Left renal cortex interstitium (tissue), 4 donors: ENCODE results near the gene UBE2G1. TPM values are rescaled to one million over a fixed set of nuclear protein-coding genes. Genes with fewer than 3 reads are reported as not detected.
"Not testable (repeated sequence)": the region's sequence is repeated elsewhere in the genome, so short reads cannot be mapped to it uniquely, and the experiment has no call there.

Experiments used
- DNase-seq, 4 donors: peaks; one replicate each; pipeline ENCODE4 v3.0.0-alpha.2; 2013; ENCODE audit warnings: low read depth in 4 of 4, low spot score in 2 of 4, missing footprints in 1 of 4
- polyA plus RNA-seq, 4 donors: library from polyadenylated mRNA; unstranded; fragments of 120-200 nt; gene quantifications; one replicate each; pipeline ENCODE4 v1.2.1, GENCODE V29; 2013; ENCODE audit not compliant: insufficient read length in 4 of 4

UBE2G1 gene
- polyA plus RNA-seq, 4 donors, result 55.5 to 60.4 (median 57.4) TPM

DNA sequence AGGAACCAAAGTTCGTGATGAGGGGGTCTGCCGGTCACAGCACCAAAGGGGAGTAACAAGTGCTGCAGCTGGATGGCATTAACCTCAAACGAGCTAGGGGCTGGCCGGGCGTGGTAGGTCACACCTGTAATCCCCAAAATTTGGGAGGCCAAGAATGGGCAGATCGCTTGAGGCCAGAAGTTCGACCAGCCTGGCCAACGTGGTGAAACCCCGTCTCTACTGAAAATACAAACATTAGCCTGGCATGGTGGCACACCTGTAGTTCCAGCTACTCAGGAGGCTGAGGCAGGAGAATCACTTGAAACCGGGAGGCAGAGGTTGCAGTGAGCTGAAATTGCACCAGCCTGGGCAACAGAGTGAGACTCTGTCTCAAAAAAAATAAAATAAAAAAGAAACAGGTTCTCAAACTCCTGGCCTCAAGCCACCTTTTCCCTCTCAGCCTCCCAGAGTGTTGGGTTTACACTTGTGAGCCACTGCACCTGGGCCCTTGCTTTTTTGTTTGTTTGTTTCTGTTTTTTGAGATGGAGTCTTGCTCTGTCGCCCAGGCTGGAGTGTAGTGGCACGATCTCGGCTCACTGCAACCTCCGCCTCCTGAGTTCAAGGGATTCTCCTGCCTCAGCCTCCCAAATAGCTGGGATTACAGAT, 9.4 kb upstream of the UBE2G1 start:
- DNase-seq, result not testable (repeated sequence)

DNA sequence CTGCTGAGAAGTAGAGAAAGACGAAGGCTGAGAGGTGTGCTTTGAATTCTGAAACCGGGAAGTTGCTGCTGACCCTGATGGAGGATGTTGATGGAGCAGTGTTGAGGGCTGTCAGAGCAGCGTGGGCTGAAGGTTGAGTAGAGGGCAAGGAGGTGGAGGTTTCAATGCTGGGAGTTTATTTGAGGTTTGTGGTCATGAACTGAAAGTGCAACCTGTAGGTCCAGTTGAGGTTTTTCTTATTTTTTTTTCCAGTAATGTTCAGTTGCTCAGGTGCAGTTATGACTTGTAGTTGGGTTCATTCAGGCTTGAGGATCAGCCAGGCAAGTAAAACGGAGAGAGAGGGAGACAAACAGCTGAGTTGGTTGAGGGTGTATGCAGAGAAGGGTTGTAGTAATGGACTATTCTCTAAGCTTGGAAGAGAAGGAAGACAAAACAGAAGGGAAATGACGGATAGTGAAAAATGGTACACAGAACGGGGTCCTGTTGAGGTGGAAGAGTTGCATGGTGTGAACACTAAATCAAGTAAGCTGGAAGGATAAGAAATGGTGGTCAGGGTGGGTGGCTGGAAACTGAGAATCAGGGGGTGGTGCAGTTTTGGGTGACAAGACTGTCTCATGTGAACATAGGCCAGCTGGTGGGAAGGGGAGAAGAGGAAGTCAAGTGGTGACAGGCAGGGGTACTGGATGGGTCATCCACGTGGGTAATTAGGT, 8.7 kb upstream of the UBE2G1 start:
- no peak for DNase-seq

DNA sequence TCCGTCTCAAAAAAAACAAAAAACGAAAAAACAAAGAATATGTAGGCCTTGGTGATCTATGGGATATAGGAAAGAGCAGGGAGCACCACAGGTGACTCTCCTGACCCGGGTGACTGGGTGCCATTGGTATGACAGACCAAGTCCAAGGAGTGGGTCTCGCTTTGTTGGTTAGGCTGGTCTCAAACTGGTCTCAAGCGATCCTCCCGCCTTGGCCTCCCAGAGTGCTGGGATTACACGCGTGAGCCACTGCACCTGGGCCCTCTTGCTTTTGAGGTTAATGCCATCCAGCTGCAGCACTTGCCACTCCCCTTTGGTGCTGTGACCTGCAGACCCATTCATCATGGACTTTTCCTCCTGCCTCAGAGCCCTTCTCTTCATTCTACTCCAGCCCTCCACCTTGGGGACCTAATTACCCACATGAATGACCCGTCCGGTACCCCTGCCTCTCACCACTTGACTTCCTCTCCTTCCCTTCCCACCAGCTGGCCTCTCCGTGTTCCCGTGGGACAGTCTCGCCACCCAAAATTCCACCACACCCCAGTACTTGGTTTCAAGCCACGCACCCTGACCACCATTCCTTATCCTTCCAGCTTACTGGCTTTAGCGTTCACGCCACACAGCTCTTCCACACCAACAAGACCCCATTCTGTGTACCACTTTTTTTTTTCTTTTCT, 3.2 kb upstream of the UBE2G1 start:
- DNase-seq, result no peak

DNA sequence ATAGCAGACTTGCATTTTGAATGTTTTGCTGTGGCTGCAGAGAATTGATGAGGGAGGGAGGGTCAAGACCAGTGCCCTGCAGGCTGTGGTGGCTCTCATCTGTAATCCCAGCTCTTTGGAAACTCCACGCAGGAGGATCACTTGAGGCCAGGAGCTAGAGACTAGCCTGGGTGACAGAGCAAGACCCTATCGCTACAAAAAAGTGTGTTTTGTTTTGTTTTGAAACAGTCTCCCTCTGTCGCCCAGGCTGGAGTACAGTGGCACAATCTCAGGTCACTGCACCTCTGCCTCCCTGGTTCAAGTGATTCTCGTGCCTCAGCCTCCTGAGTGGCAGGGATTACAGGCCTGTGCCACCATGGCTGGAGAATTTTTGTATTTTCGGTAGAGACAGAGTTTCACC, 1.9 kb upstream of the UBE2G1 start:
- DNase-seq, result no peak

DNA sequence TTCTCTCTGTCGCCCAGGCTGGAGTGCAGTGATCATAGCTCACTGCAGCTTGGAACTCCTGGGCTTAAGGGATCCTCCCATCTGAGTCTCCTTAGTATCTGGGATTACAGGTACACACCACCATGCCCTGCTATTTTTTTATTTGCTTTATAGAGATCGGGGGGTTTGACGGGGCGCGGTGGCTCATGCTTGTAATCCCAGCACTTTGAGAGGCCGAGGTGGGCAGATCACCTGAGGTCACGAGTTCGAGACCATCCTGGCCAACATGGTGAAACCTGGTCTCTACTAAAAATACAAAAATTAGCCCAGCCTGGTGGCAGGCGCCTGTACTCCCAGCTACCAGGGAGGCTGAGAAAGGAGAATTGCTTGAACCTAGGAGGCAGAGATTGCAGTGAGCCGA, 702 bp upstream of the UBE2G1 start:
- not testable (repeated sequence) for DNase-seq

DNA sequence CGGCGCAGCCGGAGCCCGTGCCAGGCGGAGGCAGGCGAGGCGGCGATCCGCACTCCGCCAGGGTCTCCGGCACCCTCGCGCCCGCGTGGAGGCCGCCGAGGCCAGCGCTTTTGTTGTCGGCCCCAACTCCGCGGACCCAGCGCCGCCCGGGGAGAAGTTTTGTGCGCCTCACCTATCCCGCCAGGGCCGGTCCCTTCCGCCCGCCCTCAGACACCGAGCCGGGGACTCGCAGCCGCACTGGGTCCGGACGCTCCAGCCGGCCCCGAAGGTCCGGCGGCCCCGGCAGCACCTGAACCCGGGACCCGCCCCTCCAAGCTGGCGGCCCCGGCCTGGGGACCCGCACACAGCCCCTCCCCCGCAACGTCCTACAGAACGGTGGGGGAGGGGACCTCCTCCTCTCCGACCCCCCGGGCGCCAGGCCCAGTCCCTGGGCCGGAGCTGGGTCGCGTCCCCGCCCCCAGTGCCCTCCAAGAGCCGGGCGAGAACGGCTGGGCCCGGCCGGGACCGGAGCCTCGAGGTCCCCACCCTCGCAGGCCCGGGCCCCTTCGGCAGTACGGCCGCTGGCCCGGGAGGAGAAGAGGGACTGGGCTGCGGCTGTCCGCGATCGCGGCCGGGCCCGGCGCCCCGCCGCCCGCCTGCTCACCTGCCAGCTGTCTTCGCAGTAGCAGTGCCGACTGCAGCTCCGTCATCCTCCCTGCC, 698 bp downstream of the UBE2G1 start:
- DNase-seq, result peak in 2 of 4 donors; percentile 32 to 34

DNA sequence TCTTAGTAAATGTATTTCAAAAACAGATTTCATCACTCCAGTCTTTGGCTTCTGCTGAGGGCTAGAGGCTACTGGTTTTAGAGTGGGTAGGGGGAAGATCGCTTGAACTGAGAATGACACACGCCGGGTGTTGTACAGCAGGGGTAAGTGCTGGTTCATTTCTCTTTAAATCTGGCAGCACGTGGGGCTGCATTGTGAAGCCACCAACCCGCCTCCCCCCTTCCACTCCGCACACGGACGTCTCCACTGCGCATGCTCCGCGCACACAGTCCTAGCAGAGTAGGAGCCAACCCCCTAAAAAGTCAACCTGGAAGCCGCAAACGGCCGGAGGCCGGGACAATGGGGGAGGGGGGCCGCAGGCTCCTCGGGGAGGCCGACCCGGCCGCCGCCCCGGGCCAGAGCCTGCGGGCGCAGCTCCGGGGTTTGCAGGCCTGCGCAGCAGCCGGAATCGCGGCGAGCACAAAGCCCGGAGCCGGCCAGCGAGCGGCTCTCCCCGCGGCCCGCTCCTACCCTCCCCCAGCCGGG, 1.3 kb downstream of the UBE2G1 start:
- DNase-seq, result peak; percentile 62 to 87 (median 80)

DNA sequence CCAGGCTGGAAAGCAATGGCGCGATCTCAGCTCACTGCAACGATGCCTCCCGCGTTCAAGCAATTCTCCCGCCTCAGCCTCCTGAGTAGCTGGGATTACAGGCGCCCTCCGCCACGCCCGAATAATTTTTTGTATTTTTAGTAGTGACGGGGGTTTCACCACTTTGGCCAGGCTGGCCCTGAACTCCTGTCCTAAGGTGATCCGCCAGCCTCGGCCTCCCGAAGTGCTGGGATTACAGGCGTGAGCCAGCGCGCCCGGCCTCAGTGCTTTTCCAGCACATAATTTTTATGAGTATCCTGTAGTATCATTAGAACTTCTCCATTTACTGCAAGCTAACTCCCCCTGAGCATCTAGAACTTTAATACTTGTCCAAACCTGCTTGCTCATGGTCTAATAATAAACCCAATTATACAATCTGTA, 1.8 kb downstream of the UBE2G1 start:
- no peak for DNase-seq

DNA sequence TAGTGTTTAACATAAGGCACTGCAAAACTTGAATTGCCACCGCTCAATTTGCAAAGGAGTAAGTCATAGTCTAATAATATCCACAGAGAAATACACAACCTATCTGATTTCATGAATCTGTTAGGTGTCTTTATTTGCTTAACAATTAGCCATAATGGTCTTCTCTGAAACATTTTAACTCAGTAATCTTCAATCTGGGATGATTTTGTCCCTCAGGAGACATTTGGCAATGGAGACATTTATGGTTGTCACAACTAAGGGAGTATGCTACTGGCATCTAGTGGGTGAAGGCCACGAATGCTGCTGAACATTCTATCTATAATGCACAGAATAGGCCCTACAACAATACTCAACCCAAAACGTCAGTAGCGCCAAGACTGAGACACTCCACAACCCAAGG, 4.3 kb downstream of the UBE2G1 start:
- DNase-seq, result no peak

DNA sequence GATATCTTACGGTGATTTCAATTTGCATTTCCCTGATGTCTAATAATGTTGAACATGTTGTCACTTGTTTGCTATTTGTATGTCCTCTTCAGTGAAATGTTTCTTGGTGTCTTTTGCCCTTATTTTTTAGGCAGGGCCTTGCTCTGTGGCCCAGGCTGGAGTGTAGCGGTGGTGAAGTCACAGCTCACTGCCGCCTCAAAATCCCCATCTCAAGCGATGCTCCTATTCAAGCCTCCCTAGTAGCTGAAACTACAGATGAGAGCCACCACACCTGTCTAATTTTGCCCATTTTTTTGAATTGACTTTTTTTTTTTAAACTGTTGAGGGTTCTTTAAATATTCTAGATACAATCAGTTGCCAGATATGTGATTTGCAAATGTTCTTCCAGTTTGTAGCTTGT, 8.3 kb downstream of the UBE2G1 start:
- DNase-seq, result no peak

DNA sequence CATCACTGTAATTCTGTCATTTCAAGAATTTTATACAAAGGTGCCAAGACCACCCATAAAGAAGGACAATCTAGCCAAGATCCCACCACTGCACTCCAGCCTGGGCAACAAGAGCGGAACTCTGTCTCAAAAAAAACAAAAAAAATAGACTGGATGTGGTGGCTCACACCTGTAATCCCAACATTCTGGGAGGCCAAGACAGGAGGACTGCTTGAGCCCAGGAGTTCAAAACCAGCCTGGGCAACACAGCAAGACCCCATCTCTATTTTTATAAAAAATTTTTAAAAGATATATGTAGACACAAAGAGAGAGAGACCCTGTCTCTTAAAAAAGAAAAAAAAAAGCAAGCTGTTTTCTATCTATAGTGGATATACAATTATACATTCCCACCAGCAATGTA, 8.8 kb downstream of the UBE2G1 start:
- no peak for DNase-seq

DNA sequence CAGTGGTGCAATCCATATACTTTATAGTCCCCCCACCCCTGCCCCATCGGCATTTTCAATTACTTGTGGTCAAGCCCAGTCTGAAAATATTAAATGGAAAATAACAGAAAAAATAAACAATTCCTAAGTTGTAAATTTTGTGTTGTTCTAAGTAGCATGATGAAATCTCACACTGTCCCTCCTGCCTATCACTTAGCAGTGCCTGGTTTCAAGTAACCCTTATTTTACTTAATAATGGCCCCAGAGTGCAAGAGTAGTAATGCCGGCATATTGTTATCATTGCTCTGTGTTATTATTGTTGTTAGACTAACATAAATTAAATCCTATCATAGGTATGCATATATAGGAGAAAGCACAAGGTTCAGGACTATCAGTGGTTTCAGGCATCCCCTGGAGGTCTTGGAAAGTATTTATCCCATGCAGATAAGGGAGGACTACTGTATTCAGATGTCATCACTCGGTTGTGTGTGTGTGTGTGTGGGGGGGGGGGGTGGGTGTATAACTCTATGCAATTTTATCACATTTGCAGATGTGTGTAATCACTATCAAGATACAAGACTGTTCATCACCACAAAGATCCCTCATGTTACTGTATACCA, 9.3 kb downstream of the UBE2G1 start:
- DNase-seq, result no peak

DNA sequence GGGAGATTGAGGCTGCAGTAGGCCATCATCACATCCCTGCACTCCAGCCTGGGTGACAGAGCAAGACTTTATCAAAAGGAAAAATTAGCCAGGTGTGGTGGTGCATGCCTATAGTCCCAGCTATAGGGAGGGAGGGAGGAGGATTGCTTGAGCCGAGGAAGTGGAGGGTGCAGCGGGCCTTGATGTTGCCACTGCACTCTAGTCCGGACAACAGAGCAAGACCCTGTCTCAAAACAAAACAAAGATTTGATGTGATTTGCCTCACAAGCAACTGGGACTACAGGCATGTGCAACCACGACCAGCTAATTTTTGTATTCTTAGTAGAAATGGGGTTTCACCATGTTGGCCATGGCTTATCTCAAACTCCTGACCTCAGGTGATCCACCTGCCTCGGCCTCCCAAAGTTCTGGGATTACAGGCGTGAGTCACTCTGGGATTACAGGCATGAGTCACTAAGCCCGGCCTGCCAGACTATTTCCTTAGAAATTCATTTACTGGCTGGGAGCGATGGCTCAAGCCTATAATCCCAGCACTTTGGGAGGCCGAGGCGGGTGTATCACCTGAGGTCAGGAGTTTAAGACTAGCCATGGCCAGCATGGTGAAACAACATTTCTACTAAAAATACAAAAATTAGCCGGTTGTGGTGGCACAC, 11.5 kb downstream of the UBE2G1 start:
- DNase-seq, result no peak

DNA sequence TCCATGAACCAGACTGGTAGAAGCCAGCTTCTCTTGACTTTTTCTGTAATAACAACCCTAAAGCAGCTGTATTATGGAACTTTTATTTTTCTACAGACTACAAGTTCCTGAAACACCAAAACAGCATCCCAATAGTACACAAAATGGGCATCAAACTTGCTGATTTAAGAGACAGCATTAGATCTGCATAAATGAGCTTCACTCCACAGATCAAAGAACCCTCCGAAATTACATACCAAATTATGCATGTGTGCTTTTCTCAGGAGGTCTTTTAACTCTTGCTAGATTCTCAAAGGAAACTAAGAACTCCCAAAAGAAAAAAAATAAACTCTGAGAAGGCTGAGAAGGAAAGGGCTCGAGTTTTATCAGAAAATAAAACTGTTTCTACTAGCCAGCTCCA, 12.3 kb downstream of the UBE2G1 start:
- no peak for DNase-seq

DNA sequence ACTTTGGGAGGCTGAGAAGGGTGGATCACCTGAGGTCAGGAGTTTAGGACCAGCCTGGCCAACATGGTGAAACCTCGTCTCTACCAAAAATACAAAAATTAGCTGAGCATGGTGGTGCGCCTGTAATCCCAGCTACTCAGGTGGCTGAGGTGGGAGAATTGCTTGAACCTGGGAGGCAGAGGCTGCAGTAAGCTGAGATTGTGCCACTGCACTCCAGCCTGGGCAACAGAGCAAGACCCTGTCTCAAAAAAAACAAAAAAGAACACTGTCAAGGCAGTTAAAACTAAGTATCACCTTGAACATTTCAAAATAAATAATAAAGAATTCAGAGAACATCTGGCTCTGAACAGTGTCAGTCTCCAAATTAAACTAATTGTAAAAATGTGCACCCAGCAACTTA, 16.3 kb downstream of the UBE2G1 start:
- DNase-seq, result not testable (repeated sequence)

DNA sequence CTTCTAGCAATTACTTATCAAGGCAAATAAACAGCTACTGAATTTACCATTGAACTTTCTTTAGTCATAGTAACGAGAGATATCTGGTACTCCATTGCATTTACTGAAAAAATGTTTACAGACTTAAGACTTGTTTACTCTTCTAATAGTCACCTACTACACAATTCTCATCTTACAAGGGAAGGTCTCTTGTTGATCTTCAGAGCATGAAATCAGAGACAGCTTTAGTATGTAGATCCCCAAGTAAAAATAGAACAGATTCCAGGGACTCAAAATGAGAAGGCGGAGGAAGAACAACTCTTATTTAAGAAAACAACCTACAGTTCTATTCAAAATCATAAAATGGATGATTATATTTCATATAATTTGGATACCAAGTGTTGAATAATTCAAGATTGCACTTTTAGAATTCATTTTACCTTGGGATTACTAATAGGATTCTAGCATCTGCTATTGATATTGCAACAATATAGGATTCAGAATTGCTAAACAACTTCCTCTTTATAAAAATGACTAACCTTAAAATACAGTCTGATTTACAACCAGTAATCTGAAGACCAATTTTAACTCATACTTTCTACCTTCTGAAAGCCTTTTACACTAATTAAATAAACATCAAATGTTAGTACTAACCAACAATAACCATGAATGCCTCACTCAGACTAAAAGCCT, 20.8 kb downstream of the UBE2G1 start:
- DNase-seq, result no peak

DNA sequence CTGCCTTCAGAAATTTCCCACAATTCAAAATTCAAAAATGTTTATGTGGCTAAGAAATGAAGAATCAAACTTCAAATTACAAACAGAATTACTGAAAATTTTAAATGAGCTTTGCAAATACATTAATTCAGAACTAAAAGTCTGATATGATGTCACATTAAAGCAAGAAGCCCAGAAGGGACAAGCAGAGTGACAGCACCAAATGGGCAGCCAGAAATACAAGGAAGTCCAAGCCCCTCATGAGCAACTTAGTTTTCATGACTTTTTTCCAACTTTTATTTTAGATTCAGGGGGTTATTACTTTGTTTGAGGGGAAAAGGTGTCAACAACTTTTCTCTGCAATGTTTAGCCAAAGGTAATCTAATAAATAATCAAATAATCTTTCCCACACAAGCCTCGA, 21.5 kb downstream of the UBE2G1 start:
- no peak for DNase-seq

DNA sequence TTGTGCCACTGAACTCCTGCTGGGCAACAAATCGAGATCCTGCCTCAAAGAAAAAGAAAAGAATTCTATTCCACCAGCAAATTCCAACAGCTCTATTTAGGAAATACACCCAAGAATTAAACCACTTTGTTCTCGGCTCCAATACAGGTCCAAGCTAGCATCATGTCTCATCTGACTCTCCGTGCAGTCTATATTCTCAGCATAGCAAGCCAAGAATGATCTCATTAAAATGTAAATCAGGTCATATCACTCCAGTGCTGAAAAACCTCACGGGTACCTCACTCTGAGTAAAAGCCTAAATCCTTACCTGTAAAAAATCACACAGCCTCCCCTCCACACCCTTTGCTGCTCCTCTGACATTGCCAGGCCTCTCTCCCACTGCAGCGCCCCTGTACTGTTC, 23.9 kb downstream of the UBE2G1 start:
- DNase-seq, result no peak

DNA sequence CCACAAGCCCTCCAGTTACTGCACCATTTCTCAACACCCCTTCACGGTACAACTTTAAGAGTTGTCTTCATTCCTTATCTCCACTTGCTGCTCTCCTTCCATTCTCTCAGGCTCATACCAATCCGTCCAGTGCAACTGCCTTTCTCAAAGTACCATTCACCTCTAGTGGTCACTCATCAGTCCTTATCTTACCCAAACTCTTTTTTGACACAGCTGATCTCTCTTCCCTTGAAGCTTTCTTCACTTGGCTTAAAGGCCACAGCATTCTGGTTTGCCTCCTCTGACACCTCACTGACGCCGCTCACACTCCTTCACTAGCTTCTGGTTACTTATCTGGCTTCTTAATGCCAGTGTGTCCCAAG, 24.9 kb downstream of the UBE2G1 start:
- DNase-seq, result no peak
